HL-60/S4 treated with retinoic acid at 250 ng/mL for 4 days and 3 days (cell line): ENCODE measurements around the gene PLA2G12A.

Experiments
- in situ Hi-C: fragments of 300-500 bp; cut with MboI; formaldehyde crosslinking; loops from 2 replicates; pipeline ENCODE4 v1.7.0; 2022; ENCODE audit warnings: low sequenced_read_pairs

Gene PLA2G12A

DNA sequence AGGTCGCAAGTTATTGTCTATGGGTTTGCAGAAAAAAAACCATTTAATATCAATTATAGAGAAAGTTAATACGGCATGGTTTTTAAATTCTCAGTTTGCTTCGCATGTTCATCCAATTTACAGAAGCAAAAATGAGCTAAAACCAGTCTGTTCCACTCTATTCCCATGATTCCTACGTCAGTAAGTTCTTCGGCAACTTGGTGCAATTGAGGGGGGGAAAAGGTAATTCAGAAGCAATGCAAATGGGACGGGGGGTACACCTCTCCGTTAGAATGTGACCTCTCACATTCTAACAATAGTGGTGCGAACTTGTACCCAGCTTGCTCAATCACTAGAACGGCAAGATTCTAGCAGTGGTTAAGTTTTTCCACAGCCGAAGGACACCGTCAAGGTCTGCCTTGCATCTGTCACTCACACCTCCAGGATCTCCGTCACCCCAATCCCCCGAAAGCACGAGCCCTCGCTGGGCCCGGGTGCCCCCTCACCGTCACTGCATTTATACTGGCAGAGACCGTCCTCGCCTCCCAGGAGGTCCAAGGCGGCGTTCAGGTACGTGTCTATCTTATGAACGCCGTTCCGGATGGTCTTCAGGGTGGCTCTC, 653 bp downstream of the PLA2G12A start:
- in situ Hi-C loops, result no loop called here

DNA sequence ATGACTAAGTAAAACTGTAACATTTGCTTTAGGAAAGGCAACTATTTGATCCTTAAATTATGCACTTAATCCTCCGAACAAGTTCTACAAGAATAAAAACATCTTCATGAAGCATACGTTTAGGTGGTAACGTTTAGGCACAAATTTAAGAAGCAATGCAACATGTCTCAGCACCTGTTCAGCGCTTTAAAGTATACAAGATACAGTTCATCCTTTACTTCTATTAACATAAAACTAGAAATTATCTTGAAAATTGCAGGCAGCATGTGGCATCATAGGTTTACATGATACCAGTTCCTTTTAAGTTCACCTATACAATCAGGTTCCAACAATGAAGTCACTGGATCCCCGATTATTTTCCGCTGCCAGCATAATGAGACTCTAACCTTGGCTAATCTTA, 1.5 kb downstream of the PLA2G12A start:
- in situ Hi-C loops, result no loop called here

DNA sequence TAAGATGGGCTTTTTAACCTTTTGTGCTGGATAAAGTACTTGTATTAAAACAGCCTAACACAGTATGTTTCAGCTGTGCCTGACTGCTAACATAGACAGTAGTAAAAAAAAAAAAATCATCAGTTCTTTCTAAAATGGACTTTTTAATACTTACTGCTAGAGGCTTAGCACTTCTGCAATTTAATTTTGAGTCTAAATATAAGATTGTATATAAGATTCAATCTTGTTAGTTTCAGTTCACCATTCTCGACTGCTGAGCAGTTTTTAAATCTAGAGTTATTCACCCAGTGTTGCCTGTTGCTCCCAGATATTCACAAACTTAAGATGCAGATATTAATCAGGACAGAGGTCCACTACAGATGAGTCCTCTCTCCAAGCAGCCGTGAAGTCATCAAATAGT, 6.8 kb downstream of the PLA2G12A start:
- in situ Hi-C loops, result no loop called here

DNA sequence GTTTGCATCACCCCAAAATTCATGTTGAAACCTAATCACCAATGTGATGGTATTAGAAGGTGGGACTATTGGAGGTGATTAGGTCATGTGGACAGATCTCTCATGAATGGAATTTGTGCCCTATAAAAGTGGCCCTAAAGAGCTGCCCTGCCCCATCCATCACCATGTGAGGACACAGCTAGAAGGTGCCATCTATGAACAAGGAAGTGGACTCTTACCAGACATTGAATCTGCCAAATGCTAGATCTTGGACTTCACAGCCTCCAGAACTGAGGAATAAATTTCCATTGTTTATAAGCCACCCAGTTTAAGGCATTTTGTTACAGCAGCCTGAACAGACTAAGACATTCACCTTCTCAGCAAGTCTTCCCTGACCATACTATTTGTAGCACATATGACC, 7.5 kb downstream of the PLA2G12A start:
- in situ Hi-C loops, result no loop called here

DNA sequence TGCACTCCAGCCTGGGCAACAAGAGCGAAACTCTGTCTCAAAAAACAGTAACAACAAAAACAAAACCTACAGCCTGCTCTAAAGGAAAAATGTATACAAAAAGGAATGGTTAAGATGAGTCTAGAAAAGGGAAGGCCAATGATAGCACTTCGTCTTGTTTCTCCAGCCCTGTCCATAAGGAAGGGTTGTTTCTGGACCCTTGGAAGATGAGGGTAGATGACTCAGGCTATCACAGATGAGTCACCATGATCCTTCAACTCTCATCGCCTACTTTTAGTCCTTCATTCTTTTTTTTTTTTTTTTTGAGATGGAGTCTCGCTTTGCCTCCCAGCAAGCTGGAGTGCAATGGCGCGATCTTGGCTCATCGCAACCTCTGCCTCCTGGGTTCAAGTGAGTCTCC, 8.8 kb downstream of the PLA2G12A start:
- in situ Hi-C loops, result no loop called here

DNA sequence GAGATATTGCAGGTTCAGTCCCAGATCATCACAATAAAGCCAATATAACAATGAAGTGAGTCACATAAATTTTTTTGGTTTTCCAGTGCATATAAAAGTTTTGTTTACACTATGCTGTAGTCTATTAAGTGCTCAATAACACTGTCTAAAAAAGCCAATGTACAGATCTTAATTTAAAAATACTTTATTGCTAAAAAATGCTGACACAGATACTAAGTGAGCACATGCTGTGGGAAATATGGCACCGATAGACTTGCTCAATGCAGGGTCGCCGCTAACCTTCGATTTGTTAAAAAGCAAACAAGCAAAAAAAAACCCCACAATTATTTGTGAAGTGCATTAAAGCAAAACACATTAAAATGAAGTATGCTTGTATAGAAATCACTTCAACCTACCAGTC, 10.3 kb downstream of the PLA2G12A start:
- in situ Hi-C loops, result no loop called here

DNA sequence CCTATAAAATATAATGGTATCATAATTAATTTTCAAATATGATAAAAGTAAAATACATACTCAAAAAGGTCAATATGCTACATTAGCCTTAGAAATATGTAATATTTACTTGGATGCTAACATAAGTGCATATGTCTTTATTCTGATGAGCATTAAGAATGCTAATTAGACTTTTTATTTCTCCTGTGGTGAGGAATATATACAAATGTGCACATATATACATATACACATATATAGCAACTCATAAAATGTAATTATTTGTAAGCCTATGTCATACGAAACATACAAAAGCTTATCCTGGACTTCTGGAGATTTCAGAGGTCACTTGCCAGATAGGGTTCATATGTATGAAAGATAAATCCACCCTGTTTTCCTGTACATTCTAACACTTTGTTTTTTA, 11.1 kb downstream of the PLA2G12A start:
- in situ Hi-C loops, result no loop called here

DNA sequence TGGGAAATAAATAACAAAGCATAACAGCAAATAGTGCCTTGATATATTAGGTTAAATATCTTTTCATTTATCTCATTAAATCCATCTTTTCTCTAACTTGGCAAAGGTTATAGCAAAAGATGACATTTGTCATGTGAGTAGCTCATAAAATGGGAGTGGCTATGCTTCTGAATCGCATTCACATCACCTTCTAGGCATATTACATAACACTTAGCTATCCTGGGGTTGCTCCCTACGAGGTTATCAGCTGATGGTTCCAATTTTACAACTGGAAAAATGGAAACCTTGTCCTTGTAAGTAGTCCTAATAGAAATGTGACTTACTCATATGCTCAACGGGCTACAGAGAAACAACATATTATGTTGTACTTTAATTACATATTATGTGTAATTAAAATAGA, 16.4 kb downstream of the PLA2G12A start:
- in situ Hi-C loops, result no loop called here

DNA sequence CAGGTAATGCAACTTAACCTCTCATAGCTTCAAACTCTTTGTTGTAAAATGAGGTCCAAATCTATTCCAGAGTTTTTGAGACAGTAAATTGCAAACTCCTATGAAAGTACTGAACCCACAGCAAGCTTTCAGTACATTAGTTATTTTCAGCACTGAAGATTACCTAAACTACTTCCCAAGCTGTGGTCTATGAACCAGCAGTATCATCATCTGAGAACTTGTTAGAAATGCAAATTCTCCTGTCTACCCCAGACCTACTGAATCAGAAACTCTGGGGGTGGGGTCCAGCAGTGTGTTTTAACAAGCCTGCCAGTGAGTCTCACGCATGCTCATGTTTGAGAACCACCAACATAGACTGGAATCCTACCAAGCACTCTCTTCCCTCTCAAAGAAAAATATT, 20.9 kb downstream of the PLA2G12A start:
- in situ Hi-C loops, result no loop called here

DNA sequence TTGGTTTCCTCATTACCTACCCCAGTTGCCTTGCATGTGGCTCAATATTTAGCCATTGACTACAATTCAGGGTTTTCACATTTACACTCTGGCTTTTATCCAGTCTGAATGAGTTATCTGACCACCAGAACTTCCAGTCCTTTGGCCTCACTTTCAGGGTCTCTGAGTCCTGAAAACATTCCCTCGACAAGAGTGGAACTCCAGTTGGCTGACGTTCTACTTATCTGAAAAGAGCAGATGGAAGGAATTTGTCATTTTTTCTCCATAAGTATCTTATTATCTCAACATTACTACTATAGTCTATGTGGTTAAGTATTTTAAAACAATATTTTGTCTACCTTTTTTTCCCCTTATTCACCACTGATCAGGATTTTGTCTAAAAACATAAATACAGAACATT, 21.4 kb downstream of the PLA2G12A start:
- in situ Hi-C loops, result no loop called here

DNA sequence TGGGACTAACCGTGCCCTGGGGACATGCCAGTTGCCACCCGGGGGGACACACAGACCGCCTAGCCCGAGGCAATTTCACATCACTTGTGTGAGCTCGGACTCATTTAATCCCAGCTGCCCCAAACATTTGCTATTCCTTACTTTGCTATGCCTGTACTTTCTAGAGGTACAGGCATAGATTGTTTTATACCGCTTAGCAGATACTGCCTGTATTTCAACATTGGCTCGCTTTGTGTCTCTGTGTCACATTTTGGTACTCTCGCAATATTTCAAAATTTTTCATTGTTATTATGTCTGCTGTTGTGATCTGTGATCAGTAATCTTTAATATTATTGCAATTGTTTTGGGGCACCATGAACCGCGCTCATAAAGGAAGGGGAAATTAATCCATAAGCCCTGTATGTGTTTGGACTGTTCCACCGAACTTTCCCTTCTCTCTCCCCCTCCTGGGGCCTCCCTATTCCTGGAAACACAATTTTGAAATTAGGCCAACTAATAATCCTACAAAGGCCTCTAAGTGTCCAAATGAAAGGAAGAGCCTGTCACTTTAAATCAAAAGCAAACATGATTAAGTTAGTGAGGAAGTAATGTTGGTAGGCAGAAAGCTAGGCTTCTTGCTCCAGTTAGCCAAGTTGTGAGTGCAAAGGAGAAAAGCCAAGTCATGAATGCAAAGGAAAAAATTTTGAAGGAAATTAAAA, 26.1 kb downstream of the PLA2G12A start:
- in situ Hi-C loops, result no loop called here

DNA sequence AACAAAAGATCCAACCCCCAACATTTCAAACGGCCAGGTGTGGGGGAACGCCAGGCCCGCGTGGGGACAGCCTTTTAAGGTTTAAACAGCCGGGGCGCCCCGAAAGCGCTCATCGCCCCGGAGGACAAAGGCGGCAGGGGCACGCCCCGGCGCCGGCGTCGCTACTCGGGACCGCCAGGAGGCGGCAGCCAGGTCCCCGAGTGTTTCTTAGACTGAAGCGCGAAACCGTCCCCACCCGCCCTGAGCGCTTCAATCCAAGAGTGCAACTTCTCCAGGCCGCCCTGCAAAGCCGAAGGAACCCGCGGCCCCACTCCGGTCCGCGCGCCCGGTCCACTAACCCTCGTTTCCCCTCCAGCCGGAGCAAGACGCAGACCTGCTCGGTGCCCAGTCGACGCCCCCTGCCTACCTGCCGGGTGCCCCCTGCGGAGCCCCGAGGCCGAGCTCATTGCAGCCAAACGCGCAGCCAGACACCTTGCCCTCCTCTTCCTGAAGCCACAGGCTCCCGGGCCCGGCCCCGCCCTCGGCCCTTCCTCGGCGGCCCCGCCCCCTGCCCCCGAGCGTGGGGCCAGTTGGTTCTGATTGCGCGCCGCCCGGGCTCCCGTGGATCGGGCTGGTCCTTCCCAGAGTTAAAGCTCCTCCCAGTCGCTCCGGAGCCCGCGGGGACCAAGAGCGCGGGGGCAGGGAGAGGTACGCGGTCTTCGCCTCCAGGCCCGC, 26.8 kb downstream of the PLA2G12A start, which contains the start of gene CASP6:
CASP6 (minus strand) TSS at position 496 of the 714 bp plus-strand sequence; CDS start at position 446, 50 bp downstream.
- in situ Hi-C loops, result no loop called here

DNA sequence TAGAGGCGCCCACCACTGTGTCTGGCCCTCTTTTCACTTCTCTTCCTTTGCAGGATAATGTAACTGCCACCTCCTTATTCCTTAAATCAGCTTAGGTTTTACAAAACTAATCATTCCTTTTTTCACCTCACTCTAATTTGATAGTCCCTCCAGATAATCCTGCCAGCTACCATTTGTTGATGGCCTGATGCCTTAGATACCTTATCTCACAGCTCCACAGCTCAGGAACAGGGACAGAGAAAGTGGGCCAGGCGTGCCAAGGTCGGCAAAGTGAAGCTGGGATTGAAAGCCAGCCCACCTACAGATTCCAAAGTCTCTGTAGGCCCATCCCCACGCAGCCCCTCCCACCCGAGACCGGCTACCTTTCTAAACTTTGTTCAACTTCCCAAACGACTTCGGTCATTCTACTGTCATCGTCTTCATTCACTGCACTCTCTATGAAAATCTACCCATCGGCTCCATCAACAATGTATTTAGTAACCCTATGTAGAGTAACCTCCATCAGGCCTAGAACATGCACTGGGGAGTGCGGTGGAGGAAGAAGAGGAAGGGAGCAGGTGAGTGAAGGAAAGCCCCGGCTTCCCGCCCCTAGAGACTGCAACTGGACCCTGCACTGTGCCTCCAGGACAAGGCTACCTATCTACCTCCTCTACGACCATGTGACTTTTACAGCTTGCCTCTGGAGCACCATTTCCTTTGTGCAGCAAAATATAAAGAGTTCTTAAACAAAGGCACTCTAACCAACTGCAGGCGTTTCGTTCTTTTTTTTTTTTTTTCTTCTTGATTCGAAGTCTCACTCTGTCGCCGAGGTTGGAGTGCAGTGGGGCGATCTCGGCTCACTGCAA, 28.1 kb downstream of the PLA2G12A start:
- in situ Hi-C loops, result no loop called here

DNA sequence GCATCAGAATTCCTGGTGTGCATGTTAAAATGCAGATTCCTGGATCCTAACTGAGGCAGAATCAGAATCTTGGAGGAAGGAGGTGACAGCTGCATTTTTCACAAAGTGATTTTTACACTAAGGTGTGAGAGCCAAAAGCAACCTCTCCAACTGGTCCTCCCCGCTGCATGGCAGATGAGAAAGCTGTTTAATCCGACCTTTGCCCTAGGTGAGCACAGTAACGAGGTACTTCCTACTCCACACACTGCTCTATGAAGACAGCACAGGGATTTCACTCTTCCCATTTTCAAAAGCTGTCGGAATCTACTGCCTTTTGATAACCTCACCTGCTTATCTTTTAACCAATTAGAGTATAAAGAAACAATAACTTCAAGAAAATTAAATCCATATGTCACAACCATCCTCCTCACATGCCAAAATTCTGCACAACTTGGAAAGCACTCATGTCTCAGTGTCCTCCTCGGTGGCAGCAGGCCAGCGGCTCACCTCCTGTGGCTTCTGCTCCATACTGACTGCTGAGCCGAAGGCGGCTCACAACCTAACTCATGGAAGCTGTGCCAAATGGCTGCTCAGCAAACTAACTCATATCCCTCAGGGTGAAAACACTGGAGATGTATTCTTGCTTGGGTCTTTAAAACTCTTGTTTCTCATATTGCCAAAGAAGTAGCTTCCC, 30.2 kb downstream of the PLA2G12A start:
- in situ Hi-C loops, result no loop called here

DNA sequence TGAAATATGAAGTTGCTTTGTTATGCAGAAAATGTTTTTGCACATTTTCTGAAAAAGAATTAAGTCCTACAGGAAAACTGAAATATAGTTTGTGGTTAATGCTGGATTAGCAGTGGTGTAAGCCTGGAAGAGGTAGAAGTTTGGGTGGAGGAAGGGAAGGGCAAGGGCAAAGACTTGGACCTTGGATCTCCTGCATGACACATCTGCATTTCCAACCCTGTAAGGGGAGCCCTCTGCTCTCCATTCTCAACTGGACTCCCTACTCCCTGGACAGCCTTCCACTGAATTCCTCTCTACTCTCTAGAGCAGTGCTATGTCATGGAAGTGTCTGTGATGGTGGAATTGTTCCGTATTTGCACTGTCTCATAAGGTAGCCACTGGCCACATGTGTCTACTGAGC, 31.2 kb downstream of the PLA2G12A start:
- in situ Hi-C loops, result no loop called here

DNA sequence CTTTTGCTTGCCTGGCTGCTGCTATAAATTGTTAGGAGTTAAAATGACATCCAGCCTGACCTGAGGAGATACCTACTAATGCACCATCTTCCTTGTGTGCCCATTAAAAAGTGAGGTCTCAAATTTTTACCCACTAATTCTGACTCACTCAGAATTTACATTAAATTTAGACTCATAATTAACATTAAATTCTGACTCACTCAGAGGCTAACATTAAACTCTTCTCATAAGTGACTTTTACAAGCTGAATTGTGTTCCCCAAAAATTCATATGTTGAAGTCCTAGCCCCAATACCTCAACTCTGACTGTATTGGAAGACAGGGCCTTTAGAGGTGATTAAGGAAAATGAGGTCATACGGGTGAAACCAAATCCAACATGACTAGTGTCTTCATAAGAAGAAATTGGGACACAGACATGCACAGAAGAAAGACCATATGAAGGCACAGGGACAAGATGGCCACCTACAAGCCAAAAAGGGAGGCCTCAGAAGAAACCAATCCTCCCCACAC, 38.4 kb downstream of the PLA2G12A start:
- in situ Hi-C loops, result no loop called here

DNA sequence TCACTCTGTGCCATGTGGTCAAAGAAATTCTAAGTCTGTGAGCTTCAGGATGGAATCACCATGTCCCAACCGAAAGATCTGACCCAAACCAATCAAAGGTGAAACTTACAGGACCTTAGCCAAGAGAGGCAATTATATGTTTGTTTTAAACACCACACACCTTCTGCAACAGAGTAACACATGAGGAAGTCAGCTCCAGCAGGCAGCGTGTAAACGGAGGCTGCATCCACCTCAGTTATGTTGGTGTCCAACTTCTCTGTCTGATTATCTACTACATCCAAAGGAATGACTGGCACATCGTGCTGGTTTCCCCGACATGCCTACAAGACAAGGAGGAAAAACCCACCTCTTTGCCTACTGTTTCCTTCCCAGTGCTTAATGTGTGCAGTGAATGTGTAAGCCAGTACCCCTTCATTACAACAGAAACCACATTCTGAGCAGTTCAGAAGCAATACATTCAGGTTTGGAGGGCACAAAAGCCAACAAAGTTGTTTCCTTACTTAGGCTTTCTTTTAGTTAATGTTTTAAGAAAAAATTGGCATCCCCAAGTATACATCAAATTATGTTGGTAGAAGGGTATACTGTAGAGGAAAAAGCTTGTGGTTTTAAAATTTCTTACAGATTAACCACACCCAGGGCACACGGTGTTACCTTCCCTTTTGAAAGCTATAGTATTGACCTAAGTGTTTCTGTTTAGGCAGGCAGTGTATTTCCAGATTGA, 39.0 kb downstream of the PLA2G12A start:
- in situ Hi-C loops, result no loop called here

DNA sequence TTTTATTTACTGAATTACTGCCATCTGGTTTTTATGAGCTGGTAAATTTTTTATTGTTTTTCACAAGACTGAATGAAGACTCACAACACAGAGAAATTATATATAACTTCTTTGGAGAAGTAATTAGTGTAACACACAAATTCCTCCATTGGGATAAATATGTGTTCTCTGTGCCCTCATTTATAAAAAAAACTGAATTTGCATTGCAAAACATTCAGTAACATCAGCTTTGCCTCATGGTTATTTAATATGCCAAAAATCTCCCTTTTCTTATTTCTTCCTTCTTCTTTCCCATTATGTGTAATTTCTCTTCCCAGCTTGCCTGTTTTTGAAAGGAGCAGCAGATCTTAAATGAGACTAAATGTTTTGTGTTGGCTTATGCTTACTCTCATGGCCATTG, 45.1 kb downstream of the PLA2G12A start:
- in situ Hi-C loops, result no loop called here

DNA sequence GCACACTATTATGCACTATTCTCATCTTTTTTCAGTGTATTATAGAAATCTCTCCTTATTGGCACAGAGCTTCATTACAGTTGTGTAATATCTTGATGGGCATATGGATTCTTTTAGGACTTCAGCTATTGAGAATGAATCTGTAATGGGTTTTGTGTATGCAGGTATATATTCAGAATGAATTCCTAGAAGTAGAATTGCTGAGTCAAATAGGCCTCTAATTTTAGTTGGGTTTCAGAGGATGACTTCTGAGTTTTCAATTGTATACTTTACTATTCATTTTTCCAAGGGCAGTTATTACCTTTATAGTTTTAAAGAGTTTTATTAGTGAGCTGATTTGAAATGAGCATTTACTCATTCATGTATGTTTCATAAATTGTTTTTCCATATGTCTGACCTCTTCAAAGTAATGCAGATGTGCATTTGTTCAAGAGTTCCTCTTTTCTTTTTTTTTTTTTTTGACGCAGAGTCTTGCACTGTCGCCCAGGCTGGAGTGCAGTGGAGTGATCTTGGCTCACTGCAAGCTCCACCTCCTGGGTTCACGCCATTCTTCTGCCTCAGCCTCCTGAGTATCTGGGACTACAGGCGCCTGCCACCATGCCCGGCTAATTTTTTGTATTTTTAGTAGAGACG, 46.1 kb downstream of the PLA2G12A start:
- in situ Hi-C loops, result no loop called here
